ENCODE results near the gene MACROD2.

GRCh38 chr20:14696937-14697336 is 701.6 kb downstream of the MACROD2 start:
- TF ChIP-seq CTCF (IDR thresholded peaks at IDR 0.05): no peak
- no peak for TF ChIP-seq EP300 (IDR thresholded peaks at IDR 0.05)
- TF ChIP-seq POLR2A (IDR thresholded peaks at IDR 0.05): no peak

Data from tibial nerve (tissue), 4 donors.